Naive thymus-derived CD4-positive, alpha-beta T cell (primary cell): Measurements from ENCODE around the gene CCDC77. TPM values are rescaled to one million over a fixed set of nuclear protein-coding genes. Genes with fewer than 3 reads are reported as not detected.

ENCODE experiments used
- ATAC-seq: fragments of 150-1000 bp; cut with Tn5 transposase; 2 replicates; pipeline ENCODE4 v1.10.0; 2021; ENCODE audit warnings: mild to moderate bottlenecking, moderate library complexity
- CTCF ChIA-PET: fragments of 350-600 bp; sonication (Branson Sonifier 250); formaldehyde crosslinking; loops from one replicate; lab custom pipeline; 2021; ENCODE audit warnings: antibody characterized with exemption; lab: Charles Lee
- POLR2A ChIA-PET: fragments of 350-600 bp; sonication (Branson Sonifier 250); formaldehyde crosslinking; loops from one replicate; lab custom pipeline; 2021; ENCODE audit warnings: antibody characterized with exemption, inconsistent platforms; lab: Charles Lee
- DNase-seq, 9 donors: peaks; one replicate each; pipeline versions ENCODE4 v3.0.0 to v3.0.0-alpha.2; 2020 to 2022; ENCODE audit warnings: mixed read lengths in 1 of 9
- H3K27ac ChIP-seq: one replicate; pipeline ENCODE4 v1.7.0; 2013; ENCODE audit warnings: mild to moderate bottlenecking, low read depth, low read length, moderate library complexity
- H3K27me3 ChIP-seq, 2 donors: one replicate each; pipeline ENCODE4 v1.7.0; 2013; ENCODE audit warnings: low read length in 2 of 2, mild to moderate bottlenecking in 2 of 2, moderate library complexity in 2 of 2; ENCODE audit not compliant: control insufficient read depth in 2 of 2, insufficient read depth in 2 of 2
- H3K36me3 ChIP-seq, 3 experiments: 1 replicate in 2 of 3; 2 replicates in 1 of 3; pipeline ENCODE4 v1.7.0; 2013; ENCODE audit warnings: low read length in 3 of 3, mild to moderate bottlenecking in 3 of 3, moderate library complexity in 1 of 3; ENCODE audit not compliant: insufficient read depth in 3 of 3, control insufficient read depth in 2 of 3
- H3K4me1 ChIP-seq, 2 donors: one replicate each; pipeline ENCODE4 v1.7.0; 2013; ENCODE audit warnings: low read length in 2 of 2, mild to moderate bottlenecking in 2 of 2, moderate library complexity in 1 of 2; ENCODE audit not compliant: control insufficient read depth in 2 of 2, insufficient read depth in 2 of 2
- H3K4me3 ChIP-seq: 2 replicates; pipeline ENCODE4 v1.7.0; 2013; ENCODE audit warnings: mild to moderate bottlenecking, low read length
- H3K9me3 ChIP-seq, 3 experiments: 1 replicate in 2 of 3; 2 replicates in 1 of 3; pipeline ENCODE4 v1.7.0; 2013; ENCODE audit warnings: low read length in 3 of 3; ENCODE audit not compliant: control insufficient read depth in 2 of 3
- H3K27ac Mint-ChIP-seq, 9 donors: one replicate each; pipeline ENCODE4 v1.8.0; 2020 to 2022; ENCODE audit warnings: mixed read lengths in 9 of 9, mild to moderate bottlenecking in 8 of 9, moderate library complexity in 5 of 9, inconsistent platforms in 2 of 9
- H3K27me3 Mint-ChIP-seq, 5 donors: one replicate each; pipeline ENCODE4 v1.8.0; 2021 to 2022; ENCODE audit warnings: mixed read lengths in 5 of 5, mild to moderate bottlenecking in 1 of 5
- H3K36me3 Mint-ChIP-seq, 5 donors: one replicate each; pipeline ENCODE4 v1.8.0; 2020 to 2022; ENCODE audit warnings: mixed read lengths in 5 of 5, mild to moderate bottlenecking in 3 of 5, inconsistent platforms in 1 of 5
- H3K4me1 Mint-ChIP-seq, 7 donors: one replicate each; pipeline ENCODE4 v1.8.0; 2020 to 2022; ENCODE audit warnings: mixed read lengths in 7 of 7, mild to moderate bottlenecking in 3 of 7, inconsistent platforms in 1 of 7
- H3K4me3 Mint-ChIP-seq, 10 donors: one replicate each; pipeline ENCODE4 v1.8.0; 2020 to 2022; ENCODE audit warnings: mild to moderate bottlenecking in 10 of 10, mixed read lengths in 10 of 10, moderate library complexity in 6 of 10, inconsistent platforms in 2 of 10
- H3K9me3 Mint-ChIP-seq, 11 donors: one replicate each; pipeline ENCODE4 v1.8.0; 2020 to 2022; ENCODE audit warnings: mixed read lengths in 11 of 11, mild to moderate bottlenecking in 4 of 11, inconsistent platforms in 1 of 11, moderate library complexity in 1 of 11
- intact Hi-C, 2 donors: fragments of 100-400 bp; cut with micrococcal nuclease; formaldehyde crosslinking; loops; one replicate each; pipeline ENCODE4 v1.15.1; 2023
- polyA plus RNA-seq, 2 donors: library from polyadenylated mRNA; unstranded; fragments of 300-500 nt; fragmentation: Illumina TruSeq; gene quantifications; one replicate each; pipeline ENCODE4 v1.2.3, GENCODE V29; 2021
- total RNA-seq, 6 experiments: library from RNA in 5 of 6; stranded (reverse) in 5 of 6; gene quantifications; 1 replicate in 5 of 6; 2 replicates in 1 of 6; pipeline ENCODE4 v1.2.3 and lab custom pipeline; 2021 to 2026

Gene CCDC77
- total and polyA plus RNA-seq, 7 experiments from 2014 or later, result 4.6 to 15.6 (median 10.5) TPM

GRCh38 chr12:480831-481816 is 79.7 kb downstream of the CCDC77 start:
- intact Hi-C loops, result no loop called here
- ChIA-PET CTCF (no interaction called here), POLR2A (no interaction called here)
- Histone ChIP-seq H3K27ac (no peak overlapping the region), H3K27me3 (no peaks in the 10 kb centered on the region), H3K36me3 (no peaks in the 10 kb centered on the region), H3K9me3 (no peaks in the 10 kb centered on the region), H3K4me3 (no peak overlapping the region), H3K4me1 (no peaks in the 10 kb centered on the region)
- H3K36me3 Mint-ChIP-seq, result peaks cover 0 to 3% (median 0%) of the 10 kb centered on the region in 5 donors
- peaks cover 0 to 5% (median 0%) of the 10 kb centered on the region in 11 donors for H3K9me3 Mint-ChIP-seq
- no peak overlapping the region for H3K27ac Mint-ChIP-seq
- DNase-seq, result no peak
- H3K4me3 Mint-ChIP-seq, result no peak overlapping the region
- no peak for ATAC-seq
- peaks cover 0 to 8% (median 0%) of the 10 kb centered on the region in 7 donors for H3K4me1 Mint-ChIP-seq
- peaks cover 6 to 40% (median 20%) of the 10 kb centered on the region in 5 donors for H3K27me3 Mint-ChIP-seq

GRCh38 chr12:482061-482460 is 80.6 kb downstream of the CCDC77 start:
- Mint-ChIP-seq H3K4me3 (no peak overlapping the region), H3K27ac (no peak overlapping the region), H3K27me3 (peaks cover 14 to 37% (median 22%) of the 10 kb centered on the region in 5 donors), H3K4me1 (peaks cover 0 to 8% (median 0%) of the 10 kb centered on the region in 7 donors), H3K36me3 (peaks cover 0 to 6% (median 0%) of the 10 kb centered on the region in 5 donors), H3K9me3 (peaks cover 0 to 10% (median under 1%) of the 10 kb centered on the region in 11 donors)
- H3K9me3 ChIP-seq, result no peaks in the 10 kb centered on the region
- POLR2A ChIA-PET, result no interaction called here
- H3K36me3 ChIP-seq, result no peaks in the 10 kb centered on the region
- no peaks in the 10 kb centered on the region for H3K4me1 ChIP-seq
- no peak for ATAC-seq
- H3K4me3 ChIP-seq, result no peak overlapping the region
- no peak for DNase-seq
- no peak overlapping the region for H3K27ac ChIP-seq
- intact Hi-C loops, result no loop called here
- H3K27me3 ChIP-seq, result no peaks in the 10 kb centered on the region
- CTCF ChIA-PET, result no interaction called here

- H3K36me3 ChIP-seq, result no peaks in the 10 kb centered on the region
- H3K27me3 ChIP-seq, result no peaks in the 10 kb centered on the region
- H3K9me3 ChIP-seq, result peaks cover 0 to 5% (median 0%) of the 10 kb centered on the region in 3 experiments
- no peak overlapping the region for H3K27ac Mint-ChIP-seq
- no peaks in the 10 kb centered on the region for H3K4me1 ChIP-seq
- H3K36me3 Mint-ChIP-seq, result peaks cover 0 to 17% (median 3%) of the 10 kb centered on the region in 5 donors
- POLR2A ChIA-PET, result no interaction called here
- no peak for DNase-seq
- peaks cover 0 to 28% (median 13%) of the 10 kb centered on the region in 11 donors for H3K9me3 Mint-ChIP-seq
- intact Hi-C loops, result no loop called here
- H3K27ac ChIP-seq, result no peak overlapping the region
- H3K4me3 ChIP-seq, result no peak overlapping the region
- H3K4me1 Mint-ChIP-seq, result peaks cover 0 to 8% (median 0%) of the 10 kb centered on the region in 7 donors
- no peak overlapping the region for H3K4me3 Mint-ChIP-seq
- CTCF ChIA-PET, result no interaction called here
- ATAC-seq, result no peak
- H3K27me3 Mint-ChIP-seq, result peaks cover 17 to 35% (median 22%) of the 10 kb centered on the region in 5 donors
Measured at GRCh38 chr12:484096-484495, 82.7 kb downstream of the CCDC77 start.

- Histone ChIP-seq H3K9me3 (peaks cover 0 to 17% (median 0%) of the 10 kb centered on the region in 3 experiments), H3K36me3 (no peaks in the 10 kb centered on the region), H3K27ac (no peak overlapping the region), H3K27me3 (no peaks in the 10 kb centered on the region), H3K4me3 (no peak overlapping the region), H3K4me1 (no peaks in the 10 kb centered on the region)
- Mint-ChIP-seq H3K36me3 (peaks cover 0 to 31% (median 7%) of the 10 kb centered on the region in 5 donors), H3K27ac (no peak overlapping the region), H3K4me3 (no peak overlapping the region), H3K9me3 (peaks cover 0 to 67% (median 25%) of the 10 kb centered on the region in 11 donors), H3K4me1 (peaks cover 0 to 5% (median 0%) of the 10 kb centered on the region in 7 donors), H3K27me3 (peaks cover 5 to 26% (median 6%) of the 10 kb centered on the region in 5 donors)
- DNase-seq (no peak), ATAC-seq (no peak)
- intact Hi-C loops, result no loop called here
- CTCF ChIA-PET, result no interaction called here
- POLR2A ChIA-PET, result no interaction called here
Measured at GRCh38 chr12:490260-490659, 88.8 kb downstream of the CCDC77 start.

Other genes with a start within 250 kb of the CCDC77 start
- gene SLC6A12, start 187.5 kb upstream of the CCDC77 start, total RNA-seq, result 1 to 10 TPM in 1 of 5 experiments, under 1 TPM in 1, not detected in 3; 0.30 to 4.2 TPM
- not detected for gene SLC6A12, start 187.5 kb upstream of the CCDC77 start, polyA plus RNA-seq
- 1 to 10 TPM in 1 of 5 experiments, under 1 TPM in 3, not detected in 1; 0.61 to 1.5 (median 0.74) TPM for gene SLC6A13, start 138.8 kb upstream of the CCDC77 start, total RNA-seq
- not detected for gene SLC6A13, start 138.8 kb upstream of the CCDC77 start, polyA plus RNA-seq
- 100 to 1,000 TPM; 110 to 138 (median 124) TPM for gene KDM5A, start 12.3 kb upstream of the CCDC77 start, total RNA-seq
- gene KDM5A, start 12.3 kb upstream of the CCDC77 start, polyA plus RNA-seq, result 10 to 100 TPM; 55.7 to 74.1 TPM
- gene B4GALNT3, start 58.3 kb downstream of the CCDC77 start, total RNA-seq, result 10 to 100 TPM in 1 of 5 experiments, 1 to 10 TPM in 3, under 1 TPM in 1; 0.49 to 12.2 (median 1.3) TPM
- 1 to 10 TPM in 1 of 2 donors, under 1 TPM in 1; 0.21 to 1.6 TPM for gene B4GALNT3, start 58.3 kb downstream of the CCDC77 start, polyA plus RNA-seq